ENCODE measurements around the gene OBSL1.
A peak's percentile ranks its signal among the peaks of the same experiment; 100 is the strongest.

The OBSL1 gene

DNA sequence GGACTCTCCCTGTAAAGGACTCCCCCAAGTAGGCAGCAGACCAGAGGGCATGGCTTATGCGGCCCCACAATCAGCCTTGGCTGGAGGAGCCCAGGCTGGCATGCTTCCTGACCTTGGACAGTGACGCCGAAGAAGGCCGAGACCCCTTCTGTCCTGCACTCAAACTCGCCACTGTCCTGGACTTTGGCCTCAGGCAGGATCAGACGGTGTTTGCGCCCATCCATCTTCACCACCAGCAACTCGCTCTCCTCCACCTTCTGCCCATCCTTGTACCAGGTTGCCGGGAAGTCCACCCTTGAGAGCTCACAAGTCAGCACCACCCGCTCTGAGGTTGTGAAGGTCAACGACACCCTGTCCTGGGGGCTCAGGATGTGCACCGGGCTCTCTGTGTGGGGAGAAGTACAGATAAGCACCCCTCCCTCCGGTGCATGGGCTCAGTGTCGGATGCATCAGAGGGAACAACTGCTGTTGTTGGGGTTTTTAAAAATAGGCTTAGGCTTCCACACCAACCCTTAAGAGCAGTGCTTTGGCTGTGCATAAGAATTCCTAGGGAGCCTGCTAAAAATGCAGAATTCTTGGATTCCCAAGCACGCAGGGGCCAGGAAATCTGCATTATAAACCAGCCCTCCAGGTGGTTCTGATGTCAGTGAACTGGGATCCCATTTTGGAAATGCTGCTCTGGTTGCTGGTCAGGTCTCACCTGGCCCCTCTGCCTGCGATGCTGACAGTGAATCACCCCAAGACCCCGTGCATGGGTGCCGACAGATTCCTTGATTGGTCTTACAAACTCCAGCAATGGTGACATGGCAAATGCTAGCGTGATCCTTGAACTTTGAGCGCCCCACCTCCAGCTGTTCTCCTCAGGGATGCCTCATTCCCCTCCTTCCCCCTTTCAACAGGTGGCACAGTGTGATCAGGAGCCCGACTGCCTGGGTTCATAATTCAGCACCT is 5.9 kb downstream of the OBSL1 start:
- DNase-seq (ENCODE audit: low read depth in 2 of 2) = no peak

DNA sequence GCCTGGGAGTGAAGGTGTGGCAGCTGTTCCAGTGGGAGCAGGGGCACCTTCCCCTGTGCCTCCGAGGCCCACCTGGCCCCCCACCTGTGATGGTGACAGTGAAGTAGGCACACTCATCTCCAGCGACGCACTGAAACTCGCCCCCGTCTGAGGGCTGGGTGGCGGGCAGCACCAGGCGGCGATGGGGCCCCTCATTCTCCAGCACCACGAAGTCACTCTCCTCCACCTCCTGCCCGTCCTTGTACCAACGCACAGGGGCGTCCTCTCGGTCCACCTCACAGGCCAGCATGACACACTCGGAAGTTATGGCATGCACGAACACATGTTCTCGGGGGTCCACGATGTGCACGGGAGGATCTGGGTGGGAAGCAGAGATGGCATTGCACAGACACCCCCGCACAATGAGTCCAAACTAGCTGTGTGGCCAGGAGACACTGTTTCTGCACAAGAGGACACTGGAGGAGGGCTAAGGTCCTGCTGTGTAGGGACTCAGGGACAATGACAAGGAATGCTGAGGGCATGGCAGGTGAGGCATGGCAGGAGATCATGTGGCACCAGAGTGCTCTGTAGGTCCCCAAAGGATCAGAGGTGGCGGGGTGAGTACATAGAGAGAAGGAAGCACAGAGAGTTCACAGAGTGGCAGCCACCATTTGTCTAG is 7.9 kb downstream of the OBSL1 start:
- no peak for DNase-seq (ENCODE audit: low read depth in 2 of 2)

DNA sequence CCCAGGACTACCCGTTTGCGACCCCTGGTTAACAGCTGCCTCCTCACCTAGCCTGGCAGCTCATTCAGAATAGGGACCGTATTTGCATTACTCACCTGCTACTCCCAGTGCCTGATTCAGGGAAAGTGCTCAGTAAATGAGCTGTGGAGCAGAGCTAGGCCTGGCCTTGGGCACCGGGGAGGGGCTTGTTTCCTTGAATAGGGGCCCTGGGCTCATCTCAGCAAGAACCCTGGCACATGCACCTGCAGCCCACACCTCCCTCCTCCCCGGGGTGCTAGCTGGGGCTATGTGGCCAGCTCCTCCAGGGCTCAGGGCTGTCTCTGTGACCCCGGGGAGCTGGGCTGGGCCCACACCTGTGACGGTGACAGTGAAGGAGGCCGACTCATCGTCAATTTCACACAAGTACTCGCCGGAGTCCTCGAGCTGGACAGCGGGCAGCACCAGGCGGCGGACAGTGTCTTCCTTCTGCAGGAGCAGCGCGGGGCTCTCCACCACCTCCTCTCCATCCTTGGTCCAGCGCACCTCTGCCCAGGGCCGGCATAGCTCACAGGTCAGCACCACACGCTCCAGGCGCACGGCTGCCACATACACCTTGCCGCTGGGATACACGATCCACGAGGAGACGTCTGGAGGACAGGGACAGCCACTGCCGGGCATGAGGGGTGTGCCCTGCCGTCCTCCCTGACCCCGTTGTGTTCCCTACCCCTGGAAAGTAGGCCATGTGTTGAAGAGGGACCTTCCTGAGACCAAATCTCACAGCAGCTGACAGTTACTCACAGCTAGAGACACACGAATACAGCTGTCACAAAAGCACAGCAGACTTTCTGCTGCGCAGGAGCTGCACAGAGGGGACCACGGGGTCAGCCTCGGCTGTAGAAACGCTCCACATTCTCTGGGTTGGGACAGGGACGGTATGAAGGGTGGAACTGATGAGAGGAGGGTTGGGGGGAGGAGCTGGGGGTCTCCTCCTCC is 9.0 kb downstream of the OBSL1 start:
- no peak for DNase-seq (ENCODE audit: low read depth in 2 of 2)

DNA sequence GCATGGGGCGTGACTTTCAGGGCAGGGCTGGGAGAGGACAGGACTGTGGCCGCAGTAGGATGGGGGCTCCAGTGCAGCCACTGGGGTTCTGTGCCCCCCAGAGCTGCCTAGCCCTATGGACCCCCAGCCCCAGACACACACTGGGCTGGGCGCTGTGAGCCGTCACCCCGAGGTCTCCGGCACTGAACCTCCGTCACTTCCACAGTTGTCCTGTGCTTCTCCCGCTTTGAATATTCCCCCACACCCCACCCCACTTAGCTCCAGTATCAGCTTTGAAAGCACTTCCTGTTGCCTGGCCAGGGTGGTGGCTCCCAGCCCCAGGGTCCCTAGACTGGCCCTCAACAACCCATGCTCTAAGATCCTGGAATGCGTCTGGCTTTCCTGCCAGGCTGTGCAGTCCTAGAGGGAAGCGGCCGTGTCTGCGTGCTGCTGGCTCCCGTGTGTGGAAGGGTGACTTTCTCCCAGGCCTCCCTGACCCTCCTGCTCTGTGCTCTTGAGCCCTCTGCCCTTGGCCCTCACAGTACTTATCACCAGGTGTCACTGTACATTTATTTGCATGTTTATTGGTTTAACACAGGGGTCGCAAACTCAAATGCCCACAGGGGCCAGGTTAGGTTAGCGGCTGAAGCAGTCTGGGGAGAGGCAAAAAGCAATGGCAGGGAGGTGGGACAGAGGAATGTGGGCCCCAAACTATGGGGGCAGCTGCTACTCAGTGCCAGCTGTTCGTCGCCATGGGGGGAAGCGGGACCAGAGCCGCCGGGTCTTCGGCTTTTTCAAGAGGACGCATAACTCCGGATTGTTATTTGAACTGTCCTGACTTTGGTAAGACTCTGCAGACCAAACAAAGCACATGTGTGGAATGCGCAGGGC is 9.9 kb downstream of the OBSL1 start:
- DNase-seq (ENCODE audit: low read depth in 2 of 2) = no peak

DNA sequence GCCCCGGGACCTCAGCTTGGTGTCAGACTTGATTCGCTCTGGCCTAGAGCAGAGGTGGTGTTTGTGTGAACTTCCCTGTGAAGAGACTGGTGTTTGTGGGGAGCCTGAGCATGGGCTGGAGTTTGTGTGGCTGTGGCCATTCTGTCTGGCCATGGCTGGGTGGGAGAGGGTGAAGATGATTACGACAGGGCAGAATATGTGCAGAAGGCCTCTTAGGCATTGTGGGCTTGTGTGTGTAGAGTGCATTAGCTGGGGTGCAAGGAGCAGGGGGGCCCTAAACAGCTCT is 10.5 kb downstream of the OBSL1 start:
- DNase-seq (ENCODE audit: low read depth in 2 of 2) = no peak

DNA sequence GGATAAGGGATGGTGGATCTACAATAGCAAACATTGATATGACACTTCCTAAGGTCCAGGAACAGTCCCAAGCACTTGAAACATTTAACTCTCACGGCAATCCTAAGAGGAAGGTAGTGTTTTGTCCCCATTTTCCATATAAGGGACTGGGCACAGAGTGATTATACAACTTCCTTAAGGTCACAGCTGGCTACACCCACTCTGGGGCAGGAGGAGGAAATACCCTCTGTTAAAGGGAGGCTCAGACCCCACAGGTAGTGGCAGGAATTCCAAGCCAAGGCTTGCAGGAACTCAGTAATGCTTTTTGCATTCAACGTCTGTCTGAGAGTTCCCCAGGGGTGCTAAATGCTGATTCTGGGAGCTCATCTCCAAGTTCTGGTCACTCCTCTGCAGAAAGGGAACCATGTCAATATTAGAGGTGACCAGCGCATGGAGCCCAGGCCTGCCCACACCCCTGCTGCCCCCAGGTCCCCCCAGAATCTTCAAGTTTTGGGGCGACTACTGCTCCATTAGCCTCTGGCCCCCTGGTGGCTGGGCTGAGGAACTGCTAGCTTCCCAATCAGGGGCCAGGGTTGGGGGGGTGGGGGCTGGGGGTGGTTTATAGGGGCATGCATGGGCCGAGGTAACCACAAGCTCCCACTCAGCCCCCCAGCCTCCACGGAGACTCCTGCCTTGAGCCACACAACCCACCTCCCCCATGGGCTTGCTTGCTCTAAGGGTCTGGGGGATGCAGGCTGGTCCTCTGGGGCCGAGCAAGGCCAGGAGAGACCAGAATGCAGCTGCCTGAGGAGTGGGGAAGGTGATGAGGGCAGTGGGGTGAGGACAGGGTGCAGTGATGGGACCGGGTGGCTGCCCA is 11.1 kb downstream of the OBSL1 start:
- no peak for DNase-seq (ENCODE audit: low read depth in 2 of 2)

DNA sequence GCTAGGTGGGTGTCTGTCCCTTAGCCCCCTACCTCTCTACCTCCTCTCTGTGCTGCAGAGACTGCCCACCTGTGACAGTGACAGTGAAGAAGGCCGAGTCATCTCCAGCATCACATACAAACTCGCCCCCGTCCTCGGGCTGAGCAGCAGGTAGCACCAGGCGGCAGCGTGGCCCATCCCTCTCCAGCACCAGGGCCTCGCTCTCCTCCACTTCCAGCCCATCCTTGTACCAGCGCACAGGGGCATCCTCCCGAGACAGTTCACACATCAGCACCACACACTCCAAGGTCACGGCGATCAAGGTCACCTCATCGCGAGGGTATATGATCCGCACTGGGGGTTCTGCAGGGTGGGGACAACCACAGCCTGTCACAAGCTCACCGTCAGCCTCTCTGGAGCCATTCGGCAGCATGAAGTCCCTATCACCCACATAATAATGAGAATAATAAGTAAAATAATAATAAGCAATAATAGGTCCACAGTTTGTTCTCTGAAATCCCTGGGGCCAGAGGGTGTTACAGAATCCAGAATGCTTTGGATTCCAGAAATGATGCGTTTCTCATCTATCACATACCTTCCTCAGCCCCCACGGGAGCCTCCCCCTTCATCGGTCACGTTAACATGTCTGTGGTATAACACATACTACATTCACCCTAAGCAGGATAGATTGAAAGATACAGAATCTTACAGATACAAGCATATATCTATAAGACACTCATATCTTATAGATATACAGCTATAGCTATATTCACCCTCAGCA is 12.0 kb downstream of the OBSL1 start:
- DNase-seq (ENCODE audit: low read depth in 2 of 2) = no peak

DNA sequence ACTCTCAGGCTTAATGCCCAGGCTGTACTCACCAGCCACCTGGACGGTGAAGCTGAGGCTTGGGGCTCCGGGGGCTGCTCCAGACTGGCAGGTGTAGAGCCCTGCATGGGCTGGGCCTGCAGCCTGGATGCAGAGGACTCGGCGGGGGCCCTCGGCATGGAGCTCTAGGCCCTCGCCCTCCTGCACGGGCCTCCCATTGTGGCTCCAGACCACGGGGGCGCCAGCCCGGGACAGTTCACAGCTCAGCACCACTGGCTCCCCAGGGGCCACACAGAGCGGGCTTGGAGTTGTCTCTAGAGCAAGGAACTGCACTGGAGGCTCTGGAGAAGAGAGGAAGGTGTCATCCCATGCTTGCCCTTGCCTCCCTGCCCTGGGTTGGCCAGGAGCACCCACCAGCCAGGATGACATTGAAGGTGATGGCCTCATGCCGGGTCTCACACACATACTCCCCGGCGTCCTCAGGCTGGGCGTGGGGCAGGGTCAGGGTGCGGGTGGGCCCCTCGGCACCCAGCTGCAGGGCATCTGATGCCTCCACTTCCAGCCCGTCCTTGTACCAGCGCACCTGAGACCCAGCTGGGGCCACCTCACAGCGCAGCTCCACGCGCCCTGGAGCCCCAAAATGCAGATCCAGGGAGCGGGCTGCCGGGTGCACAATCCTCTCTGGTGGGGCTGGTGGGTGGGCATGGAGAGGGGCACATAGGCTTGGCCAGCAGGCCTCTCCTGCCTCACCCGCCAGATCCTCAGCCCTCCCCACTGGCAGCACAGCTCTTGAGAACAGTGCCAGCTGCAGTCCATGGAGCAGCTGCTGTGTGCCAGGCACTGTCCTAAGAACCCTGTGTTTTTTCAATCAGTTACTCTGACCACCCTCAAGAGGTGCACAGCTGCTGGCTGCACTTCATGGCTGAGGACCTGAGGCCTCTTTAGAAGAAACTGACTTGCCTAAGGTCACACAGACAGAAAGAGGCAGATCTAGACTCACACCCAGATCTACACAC is 13.3 kb downstream of the OBSL1 start:
- DNase-seq (ENCODE audit: low read depth in 2 of 2) = no peak

DNA sequence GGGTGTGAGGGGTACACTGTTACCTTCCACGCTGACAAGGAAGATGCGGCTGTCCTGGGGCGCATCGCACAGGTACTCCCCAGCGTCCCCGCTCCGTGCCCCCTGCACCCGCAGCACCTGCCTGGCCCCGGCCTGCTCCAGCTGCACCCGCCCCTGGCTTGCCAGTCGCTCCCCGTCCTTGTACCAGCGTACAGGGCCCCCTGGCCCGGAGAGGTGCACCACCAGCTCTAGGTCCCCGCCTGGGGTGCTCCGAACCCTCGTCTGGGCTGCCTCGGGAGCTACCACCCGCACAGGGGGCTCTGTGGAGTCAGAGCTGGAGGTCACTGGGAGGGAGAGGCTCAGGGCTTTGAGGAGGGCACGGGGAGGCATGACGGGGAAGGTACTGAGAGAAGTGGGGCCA is 14.0 kb downstream of the OBSL1 start:
- no peak for DNase-seq (ENCODE audit: low read depth in 2 of 2)

DNA sequence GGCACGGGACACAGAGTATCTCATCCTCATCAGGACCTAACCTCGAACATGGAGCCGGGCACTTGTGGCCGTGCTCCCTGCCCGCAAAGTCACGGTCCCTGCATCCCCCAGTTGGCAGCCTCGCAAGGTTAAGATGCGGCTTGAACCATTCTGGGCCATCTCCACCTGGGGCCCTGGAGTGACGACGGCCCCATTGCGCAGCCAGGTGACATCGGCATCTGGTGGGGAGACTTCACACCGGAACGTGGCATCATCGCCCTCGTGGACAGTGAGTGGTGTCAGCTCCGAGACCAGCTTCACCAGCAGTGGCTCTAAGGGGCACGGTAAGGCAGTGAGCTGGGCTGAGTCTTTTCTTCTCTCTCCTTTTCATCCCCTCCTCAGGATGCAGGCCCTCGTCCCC is 14.9 kb downstream of the OBSL1 start:
- no peak for DNase-seq (ENCODE audit: low read depth in 2 of 2)

DNA sequence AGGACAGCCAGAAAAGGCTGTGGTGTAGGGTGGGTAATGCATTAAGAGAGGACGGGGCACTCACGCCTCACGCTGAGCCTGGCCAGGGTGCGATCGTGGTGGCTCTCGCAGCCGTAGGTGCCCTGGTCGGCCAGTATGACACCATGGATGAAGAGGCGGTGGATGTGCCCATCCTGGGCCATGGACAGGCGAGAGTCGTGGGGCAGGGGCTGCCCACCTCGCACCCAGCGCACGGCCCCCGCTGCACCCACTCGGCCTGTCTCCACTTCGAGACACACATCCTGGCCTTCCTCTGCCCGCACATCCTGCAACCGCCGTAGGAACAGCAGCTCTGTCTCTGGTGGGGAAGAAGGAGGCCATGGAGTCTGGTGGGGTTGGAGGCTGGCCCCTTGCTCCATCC is 15.4 kb downstream of the OBSL1 start:
- DNase-seq (ENCODE audit: low read depth in 2 of 2) = no peak

DNA sequence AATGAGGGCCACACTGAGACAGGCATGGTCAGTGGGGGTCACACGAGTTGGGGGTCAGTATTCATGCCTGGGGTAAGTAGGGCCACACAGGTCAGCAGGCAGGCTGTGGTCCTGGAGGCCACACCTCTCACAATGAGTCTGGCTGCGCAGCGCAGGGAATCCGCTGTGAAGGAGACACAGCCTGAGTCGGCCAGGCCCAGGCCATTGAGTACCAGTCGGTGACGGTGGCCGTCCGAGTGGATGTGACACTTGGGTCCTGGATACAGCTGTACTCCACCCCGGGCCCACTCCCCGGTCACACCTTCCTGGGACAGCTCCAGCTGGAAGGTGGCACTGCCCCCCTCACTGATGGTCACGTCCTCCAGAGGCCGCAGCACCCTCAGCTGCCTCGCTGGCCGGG is 17.0 kb downstream of the OBSL1 start:
- no peak for DNase-seq (ENCODE audit: low read depth in 2 of 2)

DNA sequence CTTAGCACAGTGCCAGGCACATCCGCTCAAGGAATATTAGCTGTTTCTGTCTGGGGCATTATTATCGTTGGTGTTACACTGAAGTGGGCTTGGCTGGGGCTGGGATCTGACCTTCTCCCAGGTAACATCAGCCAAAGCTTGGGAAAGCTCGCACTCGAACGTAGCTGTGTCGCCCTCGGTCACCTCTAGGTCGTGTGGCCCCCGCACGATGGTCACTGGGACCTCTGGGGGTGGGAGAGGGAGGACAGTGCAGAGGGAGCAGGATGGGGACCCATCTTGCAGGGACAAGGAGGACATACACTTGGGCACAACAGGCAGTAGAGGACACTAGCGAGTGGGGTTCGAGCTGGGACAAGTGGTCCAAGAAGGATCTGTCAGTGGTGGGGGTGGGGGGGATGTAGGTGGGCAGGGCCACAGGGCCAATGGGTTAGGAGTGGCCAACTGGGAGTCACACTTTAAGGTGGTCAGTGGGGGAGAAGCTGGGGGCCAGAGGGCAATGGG is 17.8 kb downstream of the OBSL1 start:
- DNase-seq (ENCODE audit: low read depth in 2 of 2) = no peak

DNA sequence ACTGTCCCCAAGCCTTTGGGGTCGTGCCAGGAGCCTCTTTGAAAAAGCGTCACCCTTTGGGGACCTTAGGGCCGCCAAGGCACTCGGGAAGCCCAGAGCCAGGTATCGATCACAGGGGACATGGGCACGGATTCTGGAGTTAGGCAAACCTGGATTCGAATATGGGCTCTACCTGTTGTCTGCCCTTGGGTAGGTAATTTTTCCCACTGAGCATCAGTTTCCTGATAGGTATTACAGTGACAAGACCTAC is 18.2 kb downstream of the OBSL1 start:
- no peak for DNase-seq (ENCODE audit: low read depth in 2 of 2)

DNA sequence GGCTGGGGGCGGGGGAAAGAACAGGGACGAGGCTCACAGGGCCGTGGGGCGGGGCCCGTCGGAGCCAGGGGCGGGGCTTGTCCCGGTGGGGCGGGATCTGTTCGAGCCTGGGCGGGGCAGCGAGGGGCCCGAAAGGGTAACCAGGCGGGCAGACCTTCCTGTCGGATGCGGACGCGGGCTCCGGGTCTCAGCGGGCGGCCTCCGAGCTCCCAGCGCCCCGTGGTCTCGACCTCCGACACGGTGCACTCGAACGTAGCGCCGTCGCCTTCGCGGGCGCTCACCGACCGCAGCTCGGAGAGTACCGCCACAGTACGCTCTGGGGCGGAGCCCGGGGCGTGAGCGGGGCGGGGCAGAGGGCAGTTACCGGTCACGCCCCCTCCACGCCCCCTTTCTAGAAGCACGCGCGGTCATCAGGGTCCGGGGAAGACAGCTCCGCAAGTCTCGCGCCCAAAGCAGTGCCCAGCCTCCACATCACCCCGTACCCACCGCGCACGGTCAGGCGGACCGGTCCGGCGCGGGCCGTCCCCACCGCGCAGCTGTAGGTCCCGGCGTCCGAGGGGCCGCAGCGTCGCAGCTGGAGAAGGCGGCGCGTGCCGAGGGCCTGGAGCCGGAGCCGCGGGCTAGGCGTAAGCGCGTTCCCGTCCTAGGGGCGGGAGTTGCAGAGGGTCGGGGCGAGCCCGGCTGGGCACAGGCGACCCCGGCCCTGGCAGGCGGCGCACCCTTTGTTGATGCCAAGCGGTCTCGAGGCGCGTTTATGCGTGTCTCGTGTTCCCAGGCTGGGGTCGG is 18.8 kb downstream of the OBSL1 start:
- DNase-seq (ENCODE audit: low read depth in 2 of 2) = peak; percentile 56 to 75

DNA sequence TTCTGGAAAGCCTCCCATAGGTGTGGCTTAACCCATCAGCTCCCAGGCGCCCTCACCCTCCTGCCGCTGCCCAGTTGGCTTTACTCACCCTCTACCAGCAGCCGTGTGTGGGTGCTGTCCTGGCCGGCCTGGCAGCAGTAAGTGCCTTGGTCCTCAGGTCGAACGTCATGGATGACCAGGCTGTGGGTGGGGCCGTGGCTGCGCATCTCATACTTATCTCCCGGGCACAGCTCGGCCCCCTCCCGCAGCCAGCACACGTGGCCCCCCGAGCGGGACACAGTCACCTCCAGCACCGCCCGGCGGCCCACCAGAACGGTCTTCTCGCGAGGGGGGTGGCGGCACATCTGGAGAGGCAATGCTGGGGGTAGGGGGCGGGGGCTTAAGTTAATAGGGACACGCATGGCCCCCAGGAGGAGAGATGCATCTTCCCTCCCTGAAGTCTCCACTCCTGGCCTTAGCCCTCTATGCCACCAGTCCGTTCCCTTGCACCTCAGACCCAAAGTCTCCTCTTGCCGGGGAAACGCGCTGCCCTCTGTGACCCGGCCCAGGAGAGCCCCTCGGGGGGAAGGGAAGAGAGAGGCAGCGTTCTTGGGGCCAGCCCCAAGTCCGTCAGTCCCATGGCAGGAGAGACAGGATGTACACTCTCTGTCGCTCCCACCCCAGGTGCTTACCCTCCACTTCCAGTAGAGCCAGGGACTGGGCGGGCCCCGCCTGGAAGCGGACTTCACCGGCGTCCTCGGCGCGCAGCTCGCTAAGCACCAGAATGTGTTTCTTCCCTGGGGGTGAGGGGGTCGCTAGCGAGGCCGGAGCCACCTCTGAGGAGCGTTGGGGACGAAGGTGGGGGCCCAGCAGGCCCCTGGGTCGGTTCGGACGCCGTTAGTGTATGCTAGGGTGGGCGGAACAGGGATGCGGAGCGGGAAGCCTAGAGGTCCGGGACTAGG is 19.6 kb downstream of the OBSL1 start:
- no peak for DNase-seq (ENCODE audit: low read depth in 2 of 2)

DNA sequence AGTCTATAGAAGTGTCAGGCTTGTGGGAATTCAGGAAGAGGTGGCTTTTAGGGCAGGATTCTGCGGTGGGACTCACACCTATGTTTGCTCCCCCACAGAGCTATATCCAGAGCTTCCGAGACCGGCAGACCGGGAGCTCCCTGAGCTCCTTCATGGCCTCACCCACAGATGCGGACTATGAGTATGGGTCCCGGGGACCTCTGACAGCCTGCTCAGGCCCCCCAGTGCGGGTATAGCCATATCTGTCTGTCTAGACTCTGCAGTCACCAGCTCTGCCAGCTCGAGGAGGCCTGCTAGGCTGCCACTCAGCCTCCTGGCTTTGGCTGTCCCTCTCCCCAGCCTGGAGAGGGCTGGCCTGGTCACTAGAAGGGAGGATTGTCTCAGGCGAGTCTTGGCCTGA is 21.7 kb downstream of the OBSL1 start:
- DNase-seq (ENCODE audit: low read depth in 2 of 2) = no peak
